Left ventricle myocardium superior (tissue), 1 donor: ENCODE measurements around the gene SLC5A6. TPM values are rescaled to one million over a fixed set of nuclear protein-coding genes. Genes with fewer than 3 reads are reported as not detected.
"Not testable (repeated sequence)": the region's sequence is repeated elsewhere in the genome, so short reads cannot be mapped to it uniquely, and the experiment has no call there.

ENCODE experiments used
- ATAC-seq: fragments of 200-7000 bp; cut with Tn5 transposase; one replicate; pipeline ENCODE4 v1.9.1; 2020; ENCODE audit warnings: mild to moderate bottlenecking, moderate library complexity
- DNase-seq: peaks from one replicate; pipeline ENCODE4 v3.0.0-alpha.2; 2020
- intact Hi-C: fragments of 100-400 bp; cut with micrococcal nuclease; formaldehyde crosslinking; loops from one replicate; pipeline ENCODE4 v1.11.0; 2022
- total RNA-seq: library from RNA; stranded (reverse); fragmentation: NEBNext Ultra II Directional; extraction: Animal tissue kit (Norgen Biotek cat#: 25700); gene quantifications from one replicate; pipeline ENCODE4 v1.2.1, GENCODE V29; 2021
- donor health status: DM: no; HTN: yes; CAD: no; lungs with severe emphysema.

SLC5A6 gene
- total RNA-seq, 1 donor from 2014 or later = 13.3 TPM

GRCh38 chr2:27211241-27211942 lies 676 bp downstream of the SLC5A6 start:
- no peak for DNase-seq
- intact Hi-C loops = no loop called here
- peak; percentile 4 for ATAC-seq

GRCh38 chr2:27209621-27210401 lies 2.3 kb downstream of the SLC5A6 start:
- DNase-seq (no peak), ATAC-seq (no peak)
- intact Hi-C loops = no loop called here

- intact Hi-C loops = no loop called here
- DNase-seq (no peak), ATAC-seq (no peak)
Measured at GRCh38 chr2:27208486-27209050, 3.5 kb downstream of the SLC5A6 start.

GRCh38 chr2:27206346-27206745 lies 5.7 kb downstream of the SLC5A6 start:
- DNase-seq (no peak), ATAC-seq (no peak)
- intact Hi-C loops = no loop called here

GRCh38 chr2:27205206-27205605 lies 6.9 kb downstream of the SLC5A6 start:
- ATAC-seq = no peak
- DNase-seq = no peak
- intact Hi-C loops = no loop called here

GRCh38 chr2:27204566-27204965 lies 7.5 kb downstream of the SLC5A6 start:
- no peak for ATAC-seq
- intact Hi-C loops = no loop called here
- DNase-seq = no peak

GRCh38 chr2:27203741-27204140 lies 8.3 kb downstream of the SLC5A6 start:
- intact Hi-C loops = no loop called here
- ATAC-seq (no peak), DNase-seq (no peak)

- ATAC-seq = no peak
- intact Hi-C loops = no loop called here
- DNase-seq = no peak
Measured at GRCh38 chr2:27202854-27203253, 9.2 kb downstream of the SLC5A6 start.

GRCh38 chr2:27201675-27202074 lies 10.4 kb downstream of the SLC5A6 start:
- DNase-seq = no peak
- intact Hi-C loops = no loop called here
- ATAC-seq = no peak

GRCh38 chr2:27199241-27199640 lies 12.8 kb downstream of the SLC5A6 start:
- intact Hi-C loops = no loop called here
- DNase-seq = no peak
- ATAC-seq = no peak

- no peak for DNase-seq
- ATAC-seq = no peak
- intact Hi-C loops = no loop called here
Measured at GRCh38 chr2:27198627-27199026, 13.4 kb downstream of the SLC5A6 start.

- DNase-seq, intact Hi-C loops, ATAC-seq: not testable (repeated sequence)
Measured at GRCh38 chr2:27198068-27198467, 14.0 kb downstream of the SLC5A6 start.

GRCh38 chr2:27195799-27196198 lies 16.3 kb downstream of the SLC5A6 start:
- DNase-seq, ATAC-seq, intact Hi-C loops: not testable (repeated sequence)

GRCh38 chr2:27194538-27195354 lies 17.3 kb downstream of the SLC5A6 start:
- DNase-seq (no peak), ATAC-seq (no peak)
- intact Hi-C loops = no loop called here

- ATAC-seq (peak; percentile 76), DNase-seq (no peak)
- intact Hi-C loops = no loop called here
Measured at GRCh38 chr2:27191070-27191829, 20.8 kb downstream of the SLC5A6 start.

- DNase-seq = no peak
- ATAC-seq = no peak
- intact Hi-C loops = loop anchor here (10.0 kb wide), 1 partner anchor 95 kb away; no protein-coding TSS in a partner anchor
Measured at GRCh38 chr2:27189989-27190388, 22.1 kb downstream of the SLC5A6 start.

GRCh38 chr2:27186613-27187345 lies 25.3 kb downstream of the SLC5A6 start:
- DNase-seq = no peak

More at GRCh38 chr2:27186613-27187345, 25.3 kb downstream of the SLC5A6 start:
- no peak for ATAC-seq
- intact Hi-C loops = loop anchor here (10.0 kb wide), 1 partner anchor 92 kb away; no protein-coding TSS in a partner anchor
